ENCODE results near the gene OXCT1. TPM values are rescaled to one million over a fixed set of nuclear protein-coding genes. Genes with fewer than 3 reads are reported as not detected.

The OXCT1 gene
- total and polyA plus RNA-seq, 2 of the 8 experiments (the other 6 are each of a cell fraction or from before 2014, with no cell fraction given): 10.1 to 28.2 TPM

DNA sequence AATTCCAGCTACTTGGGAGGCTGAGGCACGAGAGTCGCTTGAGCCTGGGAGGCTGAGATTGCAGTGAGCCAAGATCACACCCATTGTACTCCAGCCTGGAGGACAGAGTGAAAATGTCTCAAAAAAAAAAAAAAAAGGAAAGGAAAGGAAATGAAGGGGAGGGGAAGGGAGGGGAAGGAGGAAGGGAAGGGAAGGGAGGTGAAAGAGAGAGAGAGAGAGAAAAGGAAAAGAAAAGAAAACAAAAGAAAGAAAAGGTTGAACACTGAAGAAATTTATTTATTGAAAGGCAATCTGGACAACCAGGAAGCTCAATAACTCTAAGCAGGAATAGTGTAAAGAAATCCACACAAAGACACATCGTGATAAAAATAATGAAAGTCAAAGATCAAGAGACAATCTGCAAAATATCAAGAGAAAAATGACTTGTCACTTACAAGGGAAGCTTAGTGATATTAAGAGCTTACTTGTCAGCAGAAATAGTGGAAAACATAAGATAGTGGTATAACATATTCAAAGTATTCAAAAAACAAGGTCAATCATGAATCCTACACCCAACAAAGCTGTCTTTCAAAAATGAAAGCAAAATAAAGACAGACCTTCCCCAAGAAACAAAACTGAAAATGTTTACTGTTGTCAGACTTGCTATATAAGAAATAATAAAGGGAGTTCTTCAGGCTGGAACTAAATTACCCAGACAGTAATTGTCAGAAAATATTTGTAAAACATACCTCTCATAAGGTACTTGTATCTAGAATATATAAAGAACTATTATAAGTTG is 23.0 kb upstream of the OXCT1 start (continued):
- TF ChIP-seq, protein P1, sequence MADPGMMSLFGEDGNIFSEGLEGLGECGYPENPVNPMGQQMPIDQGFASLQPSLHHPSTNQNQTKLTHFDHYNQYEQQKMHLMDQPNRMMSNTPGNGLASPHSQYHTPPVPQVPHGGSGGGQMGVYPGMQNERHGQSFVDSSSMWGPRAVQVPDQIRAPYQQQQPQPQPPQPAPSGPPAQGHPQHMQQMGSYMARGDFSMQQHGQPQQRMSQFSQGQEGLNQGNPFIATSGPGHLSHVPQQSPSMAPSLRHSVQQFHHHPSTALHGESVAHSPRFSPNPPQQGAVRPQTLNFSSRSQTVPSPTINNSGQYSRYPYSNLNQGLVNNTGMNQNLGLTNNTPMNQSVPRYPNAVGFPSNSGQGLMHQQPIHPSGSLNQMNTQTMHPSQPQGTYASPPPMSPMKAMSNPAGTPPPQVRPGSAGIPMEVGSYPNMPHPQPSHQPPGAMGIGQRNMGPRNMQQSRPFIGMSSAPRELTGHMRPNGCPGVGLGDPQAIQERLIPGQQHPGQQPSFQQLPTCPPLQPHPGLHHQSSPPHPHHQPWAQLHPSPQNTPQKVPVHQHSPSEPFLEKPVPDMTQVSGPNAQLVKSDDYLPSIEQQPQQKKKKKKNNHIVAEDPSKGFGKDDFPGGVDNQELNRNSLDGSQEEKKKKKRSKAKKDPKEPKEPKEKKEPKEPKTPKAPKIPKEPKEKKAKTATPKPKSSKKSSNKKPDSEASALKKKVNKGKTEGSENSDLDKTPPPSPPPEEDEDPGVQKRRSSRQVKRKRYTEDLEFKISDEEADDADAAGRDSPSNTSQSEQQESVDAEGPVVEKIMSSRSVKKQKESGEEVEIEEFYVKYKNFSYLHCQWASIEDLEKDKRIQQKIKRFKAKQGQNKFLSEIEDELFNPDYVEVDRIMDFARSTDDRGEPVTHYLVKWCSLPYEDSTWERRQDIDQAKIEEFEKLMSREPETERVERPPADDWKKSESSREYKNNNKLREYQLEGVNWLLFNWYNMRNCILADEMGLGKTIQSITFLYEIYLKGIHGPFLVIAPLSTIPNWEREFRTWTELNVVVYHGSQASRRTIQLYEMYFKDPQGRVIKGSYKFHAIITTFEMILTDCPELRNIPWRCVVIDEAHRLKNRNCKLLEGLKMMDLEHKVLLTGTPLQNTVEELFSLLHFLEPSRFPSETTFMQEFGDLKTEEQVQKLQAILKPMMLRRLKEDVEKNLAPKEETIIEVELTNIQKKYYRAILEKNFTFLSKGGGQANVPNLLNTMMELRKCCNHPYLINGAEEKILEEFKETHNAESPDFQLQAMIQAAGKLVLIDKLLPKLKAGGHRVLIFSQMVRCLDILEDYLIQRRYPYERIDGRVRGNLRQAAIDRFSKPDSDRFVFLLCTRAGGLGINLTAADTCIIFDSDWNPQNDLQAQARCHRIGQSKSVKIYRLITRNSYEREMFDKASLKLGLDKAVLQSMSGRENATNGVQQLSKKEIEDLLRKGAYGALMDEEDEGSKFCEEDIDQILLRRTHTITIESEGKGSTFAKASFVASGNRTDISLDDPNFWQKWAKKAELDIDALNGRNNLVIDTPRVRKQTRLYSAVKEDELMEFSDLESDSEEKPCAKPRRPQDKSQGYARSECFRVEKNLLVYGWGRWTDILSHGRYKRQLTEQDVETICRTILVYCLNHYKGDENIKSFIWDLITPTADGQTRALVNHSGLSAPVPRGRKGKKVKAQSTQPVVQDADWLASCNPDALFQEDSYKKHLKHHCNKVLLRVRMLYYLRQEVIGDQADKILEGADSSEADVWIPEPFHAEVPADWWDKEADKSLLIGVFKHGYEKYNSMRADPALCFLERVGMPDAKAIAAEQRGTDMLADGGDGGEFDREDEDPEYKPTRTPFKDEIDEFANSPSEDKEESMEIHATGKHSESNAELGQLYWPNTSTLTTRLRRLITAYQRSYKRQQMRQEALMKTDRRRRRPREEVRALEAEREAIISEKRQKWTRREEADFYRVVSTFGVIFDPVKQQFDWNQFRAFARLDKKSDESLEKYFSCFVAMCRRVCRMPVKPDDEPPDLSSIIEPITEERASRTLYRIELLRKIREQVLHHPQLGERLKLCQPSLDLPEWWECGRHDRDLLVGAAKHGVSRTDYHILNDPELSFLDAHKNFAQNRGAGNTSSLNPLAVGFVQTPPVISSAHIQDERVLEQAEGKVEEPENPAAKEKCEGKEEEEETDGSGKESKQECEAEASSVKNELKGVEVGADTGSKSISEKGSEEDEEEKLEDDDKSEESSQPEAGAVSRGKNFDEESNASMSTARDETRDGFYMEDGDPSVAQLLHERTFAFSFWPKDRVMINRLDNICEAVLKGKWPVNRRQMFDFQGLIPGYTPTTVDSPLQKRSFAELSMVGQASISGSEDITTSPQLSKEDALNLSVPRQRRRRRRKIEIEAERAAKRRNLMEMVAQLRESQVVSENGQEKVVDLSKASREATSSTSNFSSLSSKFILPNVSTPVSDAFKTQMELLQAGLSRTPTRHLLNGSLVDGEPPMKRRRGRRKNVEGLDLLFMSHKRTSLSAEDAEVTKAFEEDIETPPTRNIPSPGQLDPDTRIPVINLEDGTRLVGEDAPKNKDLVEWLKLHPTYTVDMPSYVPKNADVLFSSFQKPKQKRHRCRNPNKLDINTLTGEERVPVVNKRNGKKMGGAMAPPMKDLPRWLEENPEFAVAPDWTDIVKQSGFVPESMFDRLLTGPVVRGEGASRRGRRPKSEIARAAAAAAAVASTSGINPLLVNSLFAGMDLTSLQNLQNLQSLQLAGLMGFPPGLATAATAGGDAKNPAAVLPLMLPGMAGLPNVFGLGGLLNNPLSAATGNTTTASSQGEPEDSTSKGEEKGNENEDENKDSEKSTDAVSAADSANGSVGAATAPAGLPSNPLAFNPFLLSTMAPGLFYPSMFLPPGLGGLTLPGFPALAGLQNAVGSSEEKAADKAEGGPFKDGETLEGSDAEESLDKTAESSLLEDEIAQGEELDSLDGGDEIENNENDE (IDR thresholded peaks at IDR 0.05; ENCODE audit: insufficient replicate concordance, low read length): no peak
- TF ChIP-seq YY1 (IDR thresholded peaks at IDR 0.05; ENCODE audit: low read depth, low read length): no peak
- TF ChIP-seq SIX5 (IDR thresholded peaks at IDR 0.05; ENCODE audit: low read depth, low read length): no peak
- TF ChIP-seq CHD2 (IDR thresholded peaks at IDR 0.05; ENCODE audit: low read length): no peak
- no peak for TF ChIP-seq RFX5 (IDR thresholded peaks at IDR 0.05; ENCODE audit: borderline replicate concordance, low read depth, low read length)
- TF ChIP-seq, protein P2, sequence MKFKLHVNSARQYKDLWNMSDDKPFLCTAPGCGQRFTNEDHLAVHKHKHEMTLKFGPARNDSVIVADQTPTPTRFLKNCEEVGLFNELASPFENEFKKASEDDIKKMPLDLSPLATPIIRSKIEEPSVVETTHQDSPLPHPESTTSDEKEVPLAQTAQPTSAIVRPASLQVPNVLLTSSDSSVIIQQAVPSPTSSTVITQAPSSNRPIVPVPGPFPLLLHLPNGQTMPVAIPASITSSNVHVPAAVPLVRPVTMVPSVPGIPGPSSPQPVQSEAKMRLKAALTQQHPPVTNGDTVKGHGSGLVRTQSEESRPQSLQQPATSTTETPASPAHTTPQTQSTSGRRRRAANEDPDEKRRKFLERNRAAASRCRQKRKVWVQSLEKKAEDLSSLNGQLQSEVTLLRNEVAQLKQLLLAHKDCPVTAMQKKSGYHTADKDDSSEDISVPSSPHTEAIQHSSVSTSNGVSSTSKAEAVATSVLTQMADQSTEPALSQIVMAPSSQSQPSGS (IDR thresholded peaks at IDR 0.05; ENCODE audit: low read length): no peak
- TF ChIP-seq, protein P3, sequence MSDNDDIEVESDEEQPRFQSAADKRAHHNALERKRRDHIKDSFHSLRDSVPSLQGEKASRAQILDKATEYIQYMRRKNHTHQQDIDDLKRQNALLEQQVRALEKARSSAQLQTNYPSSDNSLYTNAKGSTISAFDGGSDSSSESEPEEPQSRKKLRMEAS (IDR thresholded peaks at IDR 0.05): no peak
- no peak for TF ChIP-seq POU5F1 (IDR thresholded peaks at IDR 0.05; ENCODE audit: low read depth, low read length)

Data from H1 (cell line).